8988T (cell line): ENCODE data around the gene LRP8.
"Not testable (repeated sequence)": the region's sequence is repeated elsewhere in the genome, so short reads cannot be mapped to it uniquely, and the experiment has no call there.

Experiments used
- DNase-seq: peaks from one replicate; pipeline ENCODE4 v3.0.0; 2011

The LRP8 gene

DNA sequence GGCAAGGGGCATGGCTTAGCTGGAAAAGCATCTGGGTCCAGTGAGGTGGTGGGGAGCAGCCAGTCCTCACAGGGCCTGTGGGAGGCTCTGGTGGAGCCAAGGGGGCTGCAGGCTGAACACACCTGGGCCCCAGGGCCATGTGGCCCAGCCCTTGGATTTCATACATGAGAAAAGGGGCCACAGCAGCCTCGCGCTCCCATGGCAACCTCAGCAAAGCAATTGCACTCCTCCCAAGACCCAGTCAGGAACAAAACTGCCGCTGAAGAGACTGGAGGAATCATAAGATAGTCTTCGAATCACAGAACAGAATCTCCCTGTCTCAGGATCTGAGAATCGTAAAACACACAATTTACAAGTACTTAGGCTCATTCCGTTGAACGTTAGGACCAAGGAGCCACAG, 24.6 kb downstream of the LRP8 start:
- no peak for DNase-seq

DNA sequence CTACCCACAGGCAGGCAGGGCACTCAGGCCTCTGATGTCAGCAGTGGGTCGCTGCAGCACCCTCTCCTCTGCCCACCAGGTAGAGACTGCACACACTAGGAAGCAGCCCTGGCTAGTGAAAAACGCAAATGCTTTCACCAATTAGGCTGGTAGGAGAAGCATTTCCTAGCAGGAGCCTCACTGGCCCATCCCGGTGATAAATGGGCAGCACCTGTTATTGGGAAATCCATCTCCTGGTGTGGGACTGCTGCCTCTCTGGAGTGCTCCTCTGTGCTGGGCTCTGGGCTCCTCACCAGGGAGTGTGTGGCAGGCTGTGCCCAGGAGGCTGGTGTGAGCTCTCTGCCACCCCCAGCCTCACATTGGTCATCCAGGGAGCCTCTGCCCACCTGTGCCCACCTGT, 28.6 kb downstream of the LRP8 start:
- no peak for DNase-seq

GRCh38 chr1:53298045-53298637, 29.7 kb downstream of the LRP8 start:
- no peak for DNase-seq

GRCh38 chr1:53297195-53297594, 30.7 kb downstream of the LRP8 start:
- no peak for DNase-seq

DNA sequence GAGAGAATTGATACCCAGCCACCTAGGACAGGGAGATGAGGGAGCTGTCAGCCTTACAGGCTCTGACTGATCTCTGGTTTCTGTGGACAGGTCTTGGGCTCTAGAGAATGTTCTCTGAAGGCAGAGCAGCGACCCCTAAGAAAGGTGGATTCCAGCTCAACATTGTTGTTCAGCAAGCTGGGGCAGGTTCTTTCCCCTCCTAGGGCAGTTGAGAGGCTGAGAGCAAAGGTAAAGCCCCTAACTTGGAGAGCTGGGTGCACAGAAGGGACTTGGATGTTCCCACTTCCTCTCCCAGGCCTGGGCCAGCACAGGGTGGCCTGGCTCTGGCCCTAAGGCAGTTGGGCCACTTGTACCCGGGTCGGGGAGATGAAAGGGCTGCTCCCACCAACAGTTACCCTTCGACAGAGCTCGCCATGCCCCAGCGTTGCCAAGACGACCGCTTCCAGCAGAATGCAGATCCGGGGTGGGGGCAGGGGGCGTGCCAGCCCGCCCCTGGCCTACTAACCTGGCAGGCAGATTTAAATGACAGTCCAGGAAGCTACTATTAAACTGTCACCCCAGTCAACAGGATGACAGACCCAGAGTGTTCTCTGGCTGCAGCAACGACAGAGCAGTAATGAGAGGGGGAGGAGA, 31.6 kb downstream of the LRP8 start:
- no peak for DNase-seq

DNA sequence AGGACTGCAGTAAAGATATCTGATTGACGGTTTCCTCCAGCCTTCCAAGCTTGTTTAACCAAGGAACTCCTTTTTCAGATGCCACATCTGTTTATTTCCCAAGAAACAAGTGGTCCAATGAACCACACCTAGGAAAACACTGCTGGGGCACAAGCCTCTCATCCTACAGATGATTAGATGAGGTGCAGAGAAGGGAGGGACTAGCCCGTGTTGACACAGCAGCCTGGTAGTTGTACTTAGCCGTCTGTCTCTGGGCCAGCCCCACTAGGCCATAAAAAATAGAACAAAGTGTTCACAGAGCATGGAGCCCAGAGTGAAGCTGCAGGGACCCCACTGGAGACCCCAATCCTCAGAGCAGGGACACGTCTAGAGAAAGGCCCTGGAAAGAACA, 32.1 kb downstream of the LRP8 start:
- DNase-seq: no peak

GRCh38 chr1:53295295-53295694, 32.6 kb downstream of the LRP8 start:
- no peak for DNase-seq

DNA sequence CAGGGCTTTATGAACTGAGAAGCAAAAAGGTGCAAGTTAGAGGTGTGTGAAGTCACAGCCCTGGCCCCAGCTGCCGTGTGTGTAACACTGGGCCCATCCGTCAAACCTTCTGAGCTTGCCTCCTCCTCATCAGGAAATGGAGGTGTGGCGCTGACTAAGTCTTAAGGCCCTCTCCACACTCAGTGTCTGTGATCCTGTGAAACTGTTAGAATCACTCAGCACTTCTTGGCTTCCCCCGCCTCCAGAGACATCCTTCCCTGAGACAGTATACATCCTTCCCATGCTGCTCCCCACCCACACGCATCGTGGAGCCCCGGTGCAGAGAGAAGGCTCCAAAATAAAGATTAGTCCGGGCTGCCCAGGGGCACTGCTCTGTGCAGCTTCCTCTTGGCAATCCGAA, 33.3 kb downstream of the LRP8 start:
- DNase-seq: no peak

DNA sequence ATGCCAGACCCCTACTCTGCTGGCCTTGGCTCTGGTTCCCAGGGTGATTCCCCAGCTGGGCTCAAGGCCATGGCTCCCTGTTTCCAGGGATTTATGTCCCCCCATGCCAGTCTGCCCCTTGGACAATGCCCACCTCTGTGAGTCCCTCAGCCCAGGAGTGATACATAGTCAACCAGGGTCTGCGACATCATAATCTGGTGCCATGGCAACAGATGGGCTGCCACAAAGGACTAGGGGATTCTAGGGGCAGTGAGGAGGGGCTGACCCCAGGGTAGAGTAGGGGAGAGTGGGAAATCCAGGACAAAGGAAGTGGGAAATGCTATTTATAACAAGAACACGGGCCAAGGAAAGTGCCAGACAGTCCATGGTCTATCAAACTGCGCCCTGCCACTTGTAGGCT, 33.8 kb downstream of the LRP8 start:
- no peak for DNase-seq

- DNase-seq: no peak
Measured at GRCh38 chr1:53293123-53293522, 34.7 kb downstream of the LRP8 start.

DNA sequence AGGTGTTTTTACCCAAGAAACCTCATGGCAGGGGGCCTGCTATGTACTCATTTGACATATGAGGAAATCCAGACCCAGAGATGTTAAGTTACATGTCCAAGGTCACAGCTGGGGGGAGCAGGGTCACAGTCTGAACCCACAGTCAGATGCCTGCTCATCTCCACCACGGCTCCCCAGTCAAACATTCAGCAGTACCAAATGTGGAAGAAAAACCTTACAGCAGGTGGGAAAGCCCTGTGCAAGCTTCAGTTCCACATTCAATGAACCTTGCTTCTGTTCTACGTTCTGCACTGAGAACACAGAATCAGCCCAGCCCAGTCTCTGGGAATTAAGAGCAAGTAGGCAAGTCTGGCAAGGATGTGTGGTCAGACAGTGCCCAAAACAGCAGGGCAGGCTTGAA, 35.2 kb downstream of the LRP8 start:
- no peak for DNase-seq

GRCh38 chr1:53291574-53291973, 36.3 kb downstream of the LRP8 start:
- no peak for DNase-seq

- no peak for DNase-seq
Measured at GRCh38 chr1:53288790-53289429, 39.0 kb downstream of the LRP8 start.

- no peak for DNase-seq
Measured at GRCh38 chr1:53288002-53288789, 39.7 kb downstream of the LRP8 start.

DNA sequence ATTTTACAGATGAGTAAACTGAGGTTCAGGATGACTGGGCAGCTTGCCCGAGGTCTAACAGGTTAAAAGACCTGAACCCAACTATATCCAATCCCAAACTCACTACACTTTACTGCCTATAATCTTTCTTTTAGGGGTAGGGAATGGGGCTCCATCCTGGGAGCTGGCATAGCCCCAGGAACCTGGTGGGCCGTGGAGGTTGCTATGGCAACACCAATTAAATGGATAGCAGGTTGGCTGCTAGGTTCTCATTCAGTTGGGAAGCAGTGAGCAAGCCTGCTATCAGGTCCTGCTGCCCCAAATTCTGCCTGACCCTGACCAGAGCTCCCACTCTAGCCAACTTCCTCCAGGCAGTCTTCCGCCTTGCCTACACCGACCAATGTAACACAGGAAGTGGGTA, 40.9 kb downstream of the LRP8 start:
- DNase-seq: no peak

DNA sequence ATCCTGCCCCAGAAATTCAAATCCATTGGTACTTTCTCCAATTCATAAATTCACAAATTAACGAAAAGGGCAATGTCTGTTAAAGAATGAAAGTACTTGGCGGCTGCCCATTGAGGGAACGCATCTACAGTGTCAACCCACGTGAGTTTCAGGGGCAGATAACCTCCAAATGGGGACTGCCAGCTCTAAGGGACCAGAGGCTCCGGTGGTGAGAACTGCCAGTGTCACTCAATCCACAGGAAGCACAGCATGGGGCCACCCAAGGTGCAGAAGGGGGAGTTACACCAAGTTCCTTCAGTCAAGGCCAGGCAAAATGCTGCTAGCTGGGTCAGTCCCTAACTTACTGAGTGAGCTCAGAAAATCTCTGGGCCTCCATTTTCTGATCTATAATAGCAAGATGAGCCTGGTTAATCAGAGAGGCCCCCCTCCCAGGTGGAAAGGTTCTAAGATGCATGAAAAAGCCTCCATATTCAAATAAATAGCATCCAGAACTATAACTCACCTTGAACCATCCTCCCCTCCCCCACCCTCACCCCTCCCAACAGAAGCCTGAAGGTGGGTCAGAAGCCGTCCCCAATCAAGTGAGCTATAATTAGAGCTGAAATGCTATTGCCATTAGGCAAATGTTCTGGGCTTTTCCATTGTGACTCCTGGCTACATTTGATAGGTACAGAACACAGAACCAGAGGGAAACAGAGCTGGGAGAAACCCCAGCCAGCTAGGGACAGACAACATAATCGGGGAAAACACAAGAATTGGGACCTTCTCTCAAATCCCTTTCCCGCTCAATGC, 41.7 kb downstream of the LRP8 start:
- no peak for DNase-seq

DNA sequence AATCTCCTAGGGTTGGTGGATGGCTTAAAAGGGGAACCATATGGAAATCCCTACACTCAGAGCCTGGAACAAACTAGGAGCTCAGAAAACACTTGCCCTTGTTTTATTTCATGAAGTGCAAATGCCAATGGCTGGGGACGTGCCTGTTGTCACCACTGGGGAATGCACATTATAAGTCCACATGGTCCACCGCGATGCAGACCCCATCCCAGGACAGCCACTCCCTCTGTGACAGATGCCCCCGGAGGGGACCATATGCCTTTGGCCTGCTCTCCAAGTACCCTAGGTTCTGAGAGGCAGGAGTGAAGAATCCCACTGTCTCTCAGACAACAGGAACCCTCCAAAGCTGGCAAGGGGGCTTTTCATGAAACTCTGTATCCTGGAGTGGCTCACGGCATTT, 42.3 kb downstream of the LRP8 start:
- no peak for DNase-seq

DNA sequence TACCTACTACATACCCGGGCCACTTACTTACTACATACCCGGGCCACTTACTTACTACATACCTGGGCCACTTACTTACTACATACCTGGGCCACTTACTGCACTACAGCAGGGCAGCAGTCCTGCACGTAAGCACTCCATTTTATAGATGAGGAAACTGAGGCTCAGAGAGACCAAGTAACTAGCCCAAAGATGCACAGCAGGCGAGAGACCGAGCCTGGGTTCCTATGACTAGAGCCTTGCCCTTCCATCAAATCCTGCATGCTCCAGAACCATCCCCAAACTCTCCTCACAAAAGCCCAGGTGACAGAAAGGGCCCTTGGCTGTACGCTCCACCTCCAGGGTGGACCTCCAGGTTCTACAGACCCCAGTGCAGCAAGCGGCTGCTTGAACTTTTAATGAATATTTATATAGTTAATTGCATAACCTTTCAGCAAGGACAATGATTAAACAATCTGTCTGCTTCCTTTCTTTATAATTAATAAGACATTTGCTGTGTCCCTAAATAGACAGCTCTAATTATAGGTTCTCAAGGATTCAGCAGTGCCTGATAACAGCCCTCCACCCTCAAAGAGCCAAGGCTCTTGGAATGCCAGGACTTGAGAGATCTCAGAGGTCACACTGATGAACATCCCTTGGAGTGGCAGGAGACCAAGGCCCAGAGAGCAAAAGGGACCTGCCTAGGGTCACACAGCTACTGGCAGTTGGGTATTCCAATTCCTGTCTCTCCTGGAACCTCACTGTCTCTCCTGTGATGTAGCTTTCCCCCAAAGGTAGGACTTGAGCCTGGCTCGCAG, 43.4 kb downstream of the LRP8 start:
- DNase-seq: no peak

GRCh38 chr1:53283156-53283555, 44.7 kb downstream of the LRP8 start:
- DNase-seq: not testable (repeated sequence)

DNA sequence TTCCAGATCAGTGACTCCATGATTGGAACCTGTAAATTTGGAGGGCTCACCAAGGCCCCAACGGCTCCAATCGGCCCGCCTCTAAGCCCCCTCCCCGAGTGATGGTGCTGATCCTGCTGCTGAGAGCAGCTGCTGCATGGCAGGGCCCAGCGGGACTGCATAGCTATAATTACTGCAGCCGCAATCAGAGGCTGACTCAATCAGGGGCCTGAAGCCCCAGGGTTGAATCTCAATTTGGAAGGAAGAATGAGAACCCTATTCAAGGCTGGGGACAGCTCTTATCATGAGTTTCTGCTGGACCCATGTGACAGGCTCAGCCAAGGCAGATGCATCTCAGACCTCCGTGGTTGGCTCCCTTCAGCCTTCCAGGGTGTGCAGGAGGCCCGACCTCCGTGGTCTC, 46.7 kb downstream of the LRP8 start:
- no peak for DNase-seq

DNA sequence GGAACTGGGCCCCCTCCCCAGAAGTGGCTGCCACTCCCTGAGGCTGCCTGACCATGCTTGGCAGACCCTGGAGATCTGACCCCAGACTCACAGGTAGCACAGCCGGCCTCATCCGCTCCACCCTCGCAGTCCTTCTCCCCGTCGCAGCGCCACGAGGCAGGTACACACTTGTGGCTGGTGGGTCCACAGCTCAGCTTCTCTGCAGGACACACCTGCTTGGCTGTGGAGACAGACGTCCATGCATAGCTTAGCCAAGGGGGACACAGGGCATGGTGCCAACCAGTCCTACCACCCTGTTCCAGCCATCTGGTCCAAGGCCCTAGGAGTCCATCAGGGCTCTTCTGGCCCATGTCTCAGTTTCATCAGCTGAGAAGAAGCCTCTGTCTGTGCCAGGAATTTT, 47.4 kb downstream of the LRP8 start:
- DNase-seq: no peak
